Esophagus (tissue), 2 donors: ENCODE results near the gene TRUB1. TPM values are rescaled to one million over a fixed set of nuclear protein-coding genes. Genes with fewer than 3 reads are reported as not detected.

Experiments used
- H3K27ac ChIP-seq, 2 donors: one replicate each; pipeline ENCODE4 v1.5.1; 2013; ENCODE audit warnings: low read depth in 2 of 2, mild to moderate bottlenecking in 2 of 2, inconsistent platforms in 1 of 2, low read length in 1 of 2, moderate library complexity in 1 of 2
- H3K27me3 ChIP-seq, 2 donors: one replicate each; pipeline ENCODE4 v1.6.1; 2013; ENCODE audit warnings: low read length in 2 of 2, control low read depth in 1 of 2, mild to moderate bottlenecking in 1 of 2; ENCODE audit not compliant: insufficient read depth in 2 of 2, control insufficient read depth in 1 of 2
- H3K36me3 ChIP-seq, 2 donors: one replicate each; pipeline ENCODE4 v1.6.1; 2013; ENCODE audit warnings: low read length in 1 of 2; ENCODE audit not compliant: control insufficient read depth in 2 of 2, insufficient read depth in 2 of 2
- H3K4me1 ChIP-seq, 2 donors: one replicate each; pipeline ENCODE4 v1.6.1; 2013; ENCODE audit warnings: low read length in 1 of 2; ENCODE audit not compliant: control insufficient read depth in 2 of 2, insufficient read depth in 2 of 2
- H3K4me3 ChIP-seq, 2 donors: one replicate each; pipeline ENCODE4 v1.5.1; 2013; ENCODE audit warnings: low read length in 2 of 2, mild to moderate bottlenecking in 2 of 2, low read depth in 1 of 2, moderate library complexity in 1 of 2
- H3K9me3 ChIP-seq, 2 donors: one replicate each; pipeline ENCODE4 v1.6.1; 2013; ENCODE audit warnings: mild to moderate bottlenecking in 2 of 2, low read depth in 1 of 2, low read length in 1 of 2, moderate library complexity in 1 of 2; ENCODE audit not compliant: control insufficient read depth in 2 of 2, insufficient read depth in 1 of 2
- WGBS, 2 donors: extraction: QIAGEN DNeasy Blood & Tissue Kit; methylation state at CpG; one replicate each; pipeline ENCODE4 v1.1.7; 2013; 5-methylcytosine and 5-hydroxymethylcytosine counted together
- polyA plus RNA-seq, 2 donors: library from polyadenylated mRNA; stranded (reverse); fragments of 200-250 nt; gene quantifications; one replicate each; pipeline ENCODE4 v1.2.3, GENCODE V29; 2013
- donor health status: healthy with polysubstance abuse.
- donor health status: Bipolar disorder and iron deficiency.

TRUB1 gene
- polyA plus RNA-seq, 2 donors = 4.0 to 6.0 TPM

- Histone ChIP-seq H3K4me1 (no peaks in the 10 kb centered on the region), H3K4me3 (no peak overlapping the region), H3K27me3 (no peaks in the 10 kb centered on the region), H3K36me3 (no peaks in the 10 kb centered on the region), H3K9me3 (no peaks in the 10 kb centered on the region), H3K27ac (no peak overlapping the region)
- 81 to 87% methylated on average over 3 of the region's 3 CpGs for WGBS, 2 donors
Observed at GRCh38 chr10:114990586-114990985, 52.6 kb downstream of the TRUB1 start.

DNA sequence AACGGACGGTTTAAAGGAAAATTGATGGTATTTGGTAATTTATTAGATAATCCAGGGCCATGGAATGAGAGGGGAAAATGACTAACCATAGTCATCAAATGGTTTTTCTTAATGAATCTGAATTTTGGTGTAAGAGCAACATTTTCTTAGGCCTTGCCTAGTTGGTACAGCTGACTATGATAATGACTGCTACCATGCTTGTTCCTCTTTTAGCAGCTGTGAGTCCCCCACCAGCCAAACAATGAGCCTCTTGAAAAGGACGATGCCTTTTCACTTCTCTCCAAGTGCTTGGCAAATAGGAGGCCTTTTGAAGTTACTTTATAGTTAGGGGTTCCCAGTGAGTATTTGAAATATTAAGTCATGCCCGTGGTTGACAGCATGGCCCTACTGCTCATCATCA lies 53.0 kb downstream of the TRUB1 start:
- Histone ChIP-seq H3K27me3 (no peaks in the 10 kb centered on the region), H3K9me3 (no peaks in the 10 kb centered on the region), H3K27ac (no peak overlapping the region), H3K36me3 (no peaks in the 10 kb centered on the region), H3K4me3 (no peak overlapping the region), H3K4me1 (no peaks in the 10 kb centered on the region)
- WGBS, 2 donors = 80 to 83% methylated on average over 4 of the region's 4 CpGs

DNA sequence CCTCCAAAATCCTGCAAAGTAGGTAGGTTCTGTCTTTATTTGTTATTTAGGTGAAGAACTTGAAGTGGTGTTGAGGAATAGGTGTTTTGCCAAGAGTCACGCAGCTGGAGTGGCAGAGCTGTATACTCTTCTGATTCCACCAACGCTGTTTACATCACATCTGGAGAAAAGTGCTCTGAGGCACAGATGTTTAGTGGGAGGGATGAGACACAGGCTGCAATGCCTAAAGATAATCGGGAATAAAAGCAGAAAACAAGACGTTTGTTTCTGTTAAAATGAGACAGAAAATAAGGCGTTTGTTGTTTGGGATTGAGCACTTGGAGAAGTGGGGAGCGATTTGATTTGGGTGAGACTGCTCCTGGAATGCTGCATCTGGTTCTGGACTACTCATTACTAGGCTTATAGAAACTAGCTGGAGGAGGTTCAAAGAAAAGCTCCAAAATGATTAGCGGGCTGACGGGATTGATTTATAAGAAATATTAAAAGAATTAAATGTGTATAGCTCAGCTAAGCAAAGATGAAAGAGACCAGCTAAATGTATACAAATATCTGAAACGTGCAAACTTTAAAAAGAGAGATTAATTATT lies 54.3 kb downstream of the TRUB1 start:
- H3K9me3 ChIP-seq = no peaks in the 10 kb centered on the region
- WGBS, 2 donors = 70 to 76% methylated on average over 9 of the region's 9 CpGs
- no peaks in the 10 kb centered on the region for H3K4me1 ChIP-seq

DNA sequence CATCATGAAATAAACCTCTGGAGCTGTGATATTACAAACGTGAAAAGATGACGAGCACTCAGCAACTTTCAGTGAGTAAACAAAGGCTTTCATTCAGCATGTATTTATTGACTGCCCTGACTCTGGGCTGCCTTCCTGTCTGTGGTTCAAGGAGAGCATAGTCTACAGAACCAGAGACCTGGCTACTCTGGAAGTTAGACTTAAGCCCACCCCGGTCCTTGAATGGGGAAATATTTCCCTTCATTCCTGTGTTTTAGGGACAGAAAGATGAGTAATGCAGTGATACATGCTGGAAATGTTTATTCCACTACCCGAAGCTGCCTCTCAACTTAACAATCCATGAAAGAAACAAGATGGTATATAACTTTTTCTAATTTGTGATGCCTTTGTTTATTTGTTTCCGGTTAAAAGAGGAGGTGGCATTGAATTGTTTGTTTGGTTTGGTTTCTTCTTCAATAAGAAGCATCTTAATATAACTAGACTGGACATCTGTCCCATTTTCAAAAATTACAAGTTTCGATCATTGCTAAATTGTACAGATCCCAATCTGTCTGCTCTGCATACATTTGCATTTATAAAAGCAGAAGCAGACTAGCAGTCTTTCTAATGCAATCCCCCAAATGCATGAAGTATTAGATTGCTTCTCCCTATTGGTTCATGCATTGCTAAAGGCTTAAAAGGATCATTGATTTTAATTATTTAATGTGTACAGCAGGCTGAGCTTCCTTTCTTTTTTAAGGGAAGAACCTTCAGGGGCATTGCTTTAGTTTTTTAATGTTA lies 57.7 kb downstream of the TRUB1 start:
- no peaks in the 10 kb centered on the region for H3K9me3 ChIP-seq
- no peaks in the 10 kb centered on the region for H3K36me3 ChIP-seq
- H3K4me1 ChIP-seq = no peaks in the 10 kb centered on the region
- H3K27ac ChIP-seq = no peak overlapping the region
- H3K27me3 ChIP-seq = no peaks in the 10 kb centered on the region
- no peak overlapping the region for H3K4me3 ChIP-seq
- 78 to 82% methylated on average over 6 of the region's 6 CpGs for whole genome bisulfite sequencing, 2 donors

More for the DNA sequence above, 54.3 kb downstream of the TRUB1 start:
- H3K4me3 ChIP-seq = no peak overlapping the region
- H3K36me3 ChIP-seq = no peaks in the 10 kb centered on the region
- no peaks in the 10 kb centered on the region for H3K27me3 ChIP-seq
- no peak overlapping the region for H3K27ac ChIP-seq

DNA sequence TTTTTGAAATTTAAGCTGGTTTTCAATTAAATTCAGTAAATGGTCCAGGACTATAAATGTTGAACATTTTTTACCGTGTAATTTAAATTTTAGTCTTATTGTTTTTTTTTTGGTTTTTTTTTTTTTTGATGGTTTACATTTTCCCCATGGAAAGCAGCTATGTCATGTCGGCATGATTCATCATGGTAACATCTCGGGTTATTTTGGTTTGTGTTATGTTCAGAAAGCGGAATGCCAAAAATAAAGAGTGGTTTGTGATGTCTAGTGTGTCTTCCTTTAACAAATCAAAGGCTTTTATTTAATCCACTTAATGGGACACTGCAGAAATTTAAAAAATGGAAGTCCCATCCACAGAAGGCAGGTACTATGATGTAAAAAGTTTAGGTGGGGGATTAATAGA lies 58.5 kb downstream of the TRUB1 start:
- H3K36me3 ChIP-seq = no peaks in the 10 kb centered on the region
- H3K27ac ChIP-seq = no peak overlapping the region
- no peak overlapping the region for H3K4me3 ChIP-seq
- 73 to 85% methylated on average over 4 of the region's 4 CpGs for WGBS, 2 donors
- no peaks in the 10 kb centered on the region for H3K4me1 ChIP-seq
- no peaks in the 10 kb centered on the region for H3K27me3 ChIP-seq
- no peaks in the 10 kb centered on the region for H3K9me3 ChIP-seq

GRCh38 chr10:114998993-114999392 lies 61.0 kb downstream of the TRUB1 start:
- H3K4me1 ChIP-seq = no peaks in the 10 kb centered on the region
- H3K4me3 ChIP-seq = no peak overlapping the region
- no peaks in the 10 kb centered on the region for H3K36me3 ChIP-seq
- H3K27me3 ChIP-seq = no peaks in the 10 kb centered on the region
- WGBS, 2 donors = 96 to 98% methylated on average over 7 of the region's 7 CpGs
- H3K9me3 ChIP-seq = no peaks in the 10 kb centered on the region
- H3K27ac ChIP-seq = no peak overlapping the region

DNA sequence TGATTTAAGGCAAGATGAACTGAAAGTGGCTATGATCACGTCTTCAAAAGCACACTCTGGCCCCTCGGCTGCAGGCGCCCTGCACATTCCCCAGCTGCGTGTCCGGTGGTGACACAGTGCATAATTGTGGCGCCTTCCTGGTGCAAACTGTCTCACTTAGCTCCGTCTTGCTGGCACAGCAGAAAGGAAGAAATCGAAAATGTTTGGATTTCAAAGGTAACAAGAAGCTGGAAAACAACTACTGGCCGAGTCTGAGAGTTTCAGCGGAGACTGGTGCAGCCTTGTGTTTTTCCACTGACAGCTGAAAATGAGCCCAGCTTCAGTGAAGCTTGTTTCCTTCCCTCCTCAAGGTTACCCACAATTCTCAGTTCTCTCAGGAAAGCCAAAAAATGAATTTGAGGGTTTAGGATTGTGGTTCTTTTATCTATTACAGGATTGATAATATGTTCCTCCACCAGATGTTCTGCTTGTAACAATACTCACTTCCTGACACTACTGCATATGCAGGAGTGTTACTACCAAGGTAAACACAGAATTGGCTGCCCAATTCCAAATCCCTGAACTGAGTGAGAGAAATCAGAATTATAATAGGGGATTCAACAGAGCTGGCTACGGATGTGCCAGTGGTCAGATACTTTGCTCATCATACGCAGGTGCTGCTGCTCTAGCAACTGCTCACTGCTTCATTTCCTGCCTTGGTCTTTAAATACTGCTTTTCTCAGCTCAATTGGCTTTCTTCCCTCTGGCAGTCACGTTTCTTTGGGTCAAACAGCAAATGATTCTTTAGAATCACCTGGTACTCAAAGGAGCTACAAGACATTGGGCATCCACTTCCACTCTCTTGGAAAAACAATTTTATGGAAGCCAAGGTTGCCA lies 63.7 kb downstream of the TRUB1 start:
- Histone ChIP-seq H3K4me1 (no peaks in the 10 kb centered on the region), H3K36me3 (no peaks in the 10 kb centered on the region), H3K27ac (no peak overlapping the region), H3K27me3 (no peaks in the 10 kb centered on the region), H3K9me3 (no peaks in the 10 kb centered on the region), H3K4me3 (no peak overlapping the region)
- WGBS, 2 donors = 57 to 62% methylated on average over 13 of the region's 13 CpGs

- H3K27ac ChIP-seq = no peak overlapping the region
- WGBS, 2 donors = 95 to 97% methylated on average over 2 of the region's 2 CpGs
- H3K36me3 ChIP-seq = no peaks in the 10 kb centered on the region
- no peaks in the 10 kb centered on the region for H3K9me3 ChIP-seq
- no peak overlapping the region for H3K4me3 ChIP-seq
- H3K27me3 ChIP-seq = no peaks in the 10 kb centered on the region
- H3K4me1 ChIP-seq = peaks cover 0 to 2% of the 10 kb centered on the region in 2 donors
Observed at GRCh38 chr10:115003396-115003795, 65.4 kb downstream of the TRUB1 start.

- Histone ChIP-seq H3K9me3 (no peaks in the 10 kb centered on the region), H3K4me1 (peaks cover 0 to 2% of the 10 kb centered on the region in 2 donors), H3K27me3 (no peaks in the 10 kb centered on the region), H3K36me3 (no peaks in the 10 kb centered on the region), H3K27ac (no peak overlapping the region), H3K4me3 (no peak overlapping the region)
- 68 to 76% methylated on average over 3 of the region's 3 CpGs for WGBS, 2 donors
Observed at GRCh38 chr10:115004236-115004862, 66.4 kb downstream of the TRUB1 start.
